Transverse colon (tissue), 4 donors: ENCODE measurements around the gene TDRD9. TPM values are rescaled to one million over a fixed set of nuclear protein-coding genes. Genes with fewer than 3 reads are reported as not detected.

Experiments used
- DNase-seq: peaks from one replicate; pipeline ENCODE4 v3.0.0-alpha.2; 2019
- H3K27ac ChIP-seq, 4 donors: fragments of 200-600 bp; sonication (generic); 2 replicates each; pipeline ENCODE4 v1.5.1; 2016 to 2018; ENCODE audit warnings: inconsistent platforms in 4 of 4
- H3K27me3 ChIP-seq: fragments of 200-600 bp; sonication (generic); 2 replicates; pipeline ENCODE4 v1.5.1; 2017; ENCODE audit warnings: inconsistent platforms
- H3K36me3 ChIP-seq, 4 donors: fragments of 200-600 bp; sonication (generic); 2 replicates each; pipeline ENCODE4 v1.5.1; 2017 to 2019; ENCODE audit warnings: inconsistent platforms in 4 of 4
- H3K4me1 ChIP-seq, 4 donors: fragments of 200-600 bp; sonication (generic); 2 replicates each; pipeline ENCODE4 v1.5.1; 2017 to 2020; ENCODE audit warnings: inconsistent platforms in 4 of 4
- H3K4me3 ChIP-seq, 4 donors: fragments of 200-600 bp; sonication (generic); 1 replicate in 1 of 4; 2 replicates in 3 of 4; pipeline versions ENCODE4 v1.5.1 to v1.6.1; 2017 to 2019; ENCODE audit warnings: inconsistent platforms in 4 of 4
- H3K9me3 ChIP-seq, 2 donors: fragments of 200-600 bp; sonication (generic); 2 replicates each; pipeline ENCODE4 v1.5.1; 2017 to 2019; ENCODE audit warnings: inconsistent platforms in 2 of 2
- CTCF ChIP-seq, 5 experiments: fragments of 200-600 bp in 3 of 5; fragments of 450-650 bp in 2 of 5; sonication (generic) in 3 of 5; IDR thresholded peaks; 1 replicate in 2 of 5; 2 replicates in 3 of 5; pipeline ENCODE4 v1.5.1; 2016 to 2017; ENCODE audit warnings: antibody characterized with exemption in 5 of 5, inconsistent platforms in 3 of 5, mild to moderate bottlenecking in 2 of 5, moderate library complexity in 1 of 5
- EP300 ChIP-seq: sonication (generic); formaldehyde crosslinking; IDR thresholded peaks from one replicate; pipeline ENCODE4 v1.6.1; 2017; ENCODE audit warnings: antibody characterized with exemption, low read depth
- POLR2A ChIP-seq: fragments of 450-650 bp; IDR thresholded peaks from one replicate; pipeline ENCODE4 v1.6.1; 2016; ENCODE audit warnings: antibody characterized with exemption, mild to moderate bottlenecking, moderate library complexity
- POLR2AphosphoS5 ChIP-seq, 3 donors: sonication (generic); formaldehyde crosslinking; IDR thresholded peaks; one replicate each; pipeline ENCODE4 v1.6.1; 2016; ENCODE audit warnings: antibody characterized with exemption in 3 of 3
- WGBS, 2 donors: methylation state at CpG; one replicate each; pipeline ENCODE4 v1.1.5; 2018; ENCODE audit warnings: low coverage in 1 of 2; 5-methylcytosine and 5-hydroxymethylcytosine counted together
- in situ Hi-C, 4 donors: fragments of 200-750 bp; cut with MboI; loops; one replicate each; pipeline versions ENCODE4 v1.15.0 to v1.15.1; 2017; ENCODE audit warnings: low sequenced_read_pairs in 3 of 4, low pct_ligation_motif_present in 1 of 4, low pct_unique_long_range_greater_than_20kb in 1 of 4
- intact Hi-C: fragments of 100-400 bp; cut with DNase I; formaldehyde crosslinking; loops from one replicate; pipeline ENCODE4 v1.15.1; 2023; ENCODE audit warnings: low total_unique reads
- total RNA-seq, 4 donors: library from RNA; depleted of rRNA; stranded (reverse); fragments of >200 nt; gene quantifications; one replicate each; pipeline ENCODE4 v1.1.0, GENCODE V29; 2016

Gene TDRD9
- total RNA-seq, 4 donors from 2014 or later: 0.55 to 0.79 TPM; not detected in 2

GRCh38 chr14:103925316-103925715 is 2.9 kb upstream of the TDRD9 start:
- TF ChIP-seq EP300 (no peak), CTCF (IDR thresholded peaks at IDR 0.05) (no peak), POLR2A (no peak)
- H3K4me1 ChIP-seq: peaks cover 0 to 10% (median 6%) of the 10 kb centered on the region in 4 donors
- H3K27me3 ChIP-seq: peaks cover 16% of the 10 kb centered on the region
- no peaks in the 10 kb centered on the region for H3K36me3 ChIP-seq
- in situ Hi-C loops (no loop called here), intact Hi-C loops (no loop called here)
- H3K27ac ChIP-seq: no peak overlapping the region
- H3K4me3 ChIP-seq: no peak overlapping the region
- WGBS, 2 donors: 86% methylated on average over 5 of the region's 5 CpGs; no CpG with 5 or more reads in 1 of the 2 donors
- H3K9me3 ChIP-seq: no peaks in the 10 kb centered on the region
- DNase-seq: no peak

GRCh38 chr14:103927566-103927965 is 690 bp upstream of the TDRD9 start:
- H3K4me3 ChIP-seq: no peak overlapping the region
- no peak overlapping the region for H3K27ac ChIP-seq
- peaks cover 0 to 2% (median 0%) of the 10 kb centered on the region in 4 donors for H3K4me1 ChIP-seq
- H3K9me3 ChIP-seq: no peaks in the 10 kb centered on the region
- intact Hi-C loops: no loop called here
- DNase-seq: no peak
- in situ Hi-C loops: no loop called here
- no peaks in the 10 kb centered on the region for H3K36me3 ChIP-seq
- no peak for TF ChIP-seq CTCF (IDR thresholded peaks at IDR 0.05)
- no peak for TF ChIP-seq POLR2A
- WGBS, 2 donors: 82 to 90% methylated on average over 10 to 18 of the region's 18 CpGs
- peaks cover 14% of the 10 kb centered on the region for H3K27me3 ChIP-seq

GRCh38 chr14:103930051-103930604 is 1.9 kb downstream of the TDRD9 start:
- in situ Hi-C loops (no loop called here), intact Hi-C loops (no loop called here)
- no peaks in the 10 kb centered on the region for H3K27me3 ChIP-seq
- no peaks in the 10 kb centered on the region for H3K36me3 ChIP-seq
- no peak overlapping the region for H3K4me3 ChIP-seq
- H3K9me3 ChIP-seq: no peaks in the 10 kb centered on the region
- 76 to 79% methylated on average over 11 to 14 of the region's 14 CpGs for WGBS, 2 donors
- peaks cover 0 to 13% (median 6%) of the 10 kb centered on the region in 4 donors for H3K4me1 ChIP-seq
- H3K27ac ChIP-seq: no peak overlapping the region
- TF ChIP-seq CTCF (IDR thresholded peaks at IDR 0.05) (no peak), POLR2AphosphoS5 (IDR thresholded peaks at IDR 0.05) (no peak), POLR2A (no peak), EP300 (no peak)
- no peak for DNase-seq

GRCh38 chr14:103931422-103931821 is 3.2 kb downstream of the TDRD9 start:
- no peak for DNase-seq
- WGBS, 2 donors: 78 to 100% methylated on average over 1 to 3 of the region's 3 CpGs
- no peak overlapping the region for H3K4me3 ChIP-seq
- intact Hi-C loops: no loop called here
- in situ Hi-C loops: no loop called here
- H3K9me3 ChIP-seq: no peaks in the 10 kb centered on the region
- H3K27me3 ChIP-seq: no peaks in the 10 kb centered on the region
- peaks cover 0 to 13% (median 4%) of the 10 kb centered on the region in 4 donors for H3K4me1 ChIP-seq
- TF ChIP-seq POLR2A: no peak
- TF ChIP-seq CTCF (IDR thresholded peaks at IDR 0.05): no peak
- TF ChIP-seq EP300: no peak
- TF ChIP-seq POLR2AphosphoS5 (IDR thresholded peaks at IDR 0.05): no peak
- H3K36me3 ChIP-seq: no peaks in the 10 kb centered on the region
- no peak overlapping the region for H3K27ac ChIP-seq
